MCF 10A (cell line): ENCODE data around the gene APBA2. TPM values are rescaled to one million over a fixed set of nuclear protein-coding genes. Genes with fewer than 3 reads are reported as not detected.

ENCODE experiments used
- BruUV-seq: library from RNA; stranded (reverse); fragments of 400-500 nt; replicated peaks from 2 replicates; lab custom pipeline; 2021; lab: Mats Ljungman, UMichigan
- CTCF ChIA-PET: fragments of 300-600 bp; sonication (Branson Sonifier 250); formaldehyde crosslinking; extraction: SDS; loops from one replicate; lab custom pipeline; 2021; ENCODE audit warnings: antibody characterized with exemption, inconsistent platforms; lab: Yijun Ruan, JAX
- POLR2A ChIA-PET: fragments of 300-600, 350-650 bp; sonication (Branson Sonifier 250); formaldehyde crosslinking; extraction: SDS; loops from one replicate; lab custom pipeline; 2020; ENCODE audit warnings: antibody characterized with exemption, inconsistent platforms; lab: Yijun Ruan, JAX
- DNase-seq: peaks from one replicate; pipeline ENCODE4 v3.0.0-alpha.2; 2018; ENCODE audit not compliant: unreplicated experiment
- H3K27ac Mint-ChIP-seq: one replicate; pipeline ENCODE4 v1.8.0; 2022; ENCODE audit warnings: mild to moderate bottlenecking, low read depth, mixed read lengths; ENCODE audit not compliant: unreplicated experiment
- H3K27me3 Mint-ChIP-seq: one replicate; pipeline ENCODE4 v1.8.0; 2022; ENCODE audit warnings: mixed read lengths; ENCODE audit not compliant: insufficient read depth, unreplicated experiment
- H3K36me3 Mint-ChIP-seq: one replicate; pipeline ENCODE4 v1.8.0; 2022; ENCODE audit warnings: mild to moderate bottlenecking, moderate library complexity, mixed read lengths; ENCODE audit not compliant: insufficient read depth, unreplicated experiment
- H3K4me1 Mint-ChIP-seq: one replicate; pipeline ENCODE4 v1.8.0; 2022; ENCODE audit warnings: mixed read lengths; ENCODE audit not compliant: insufficient read depth, unreplicated experiment
- H3K4me3 Mint-ChIP-seq: one replicate; pipeline ENCODE4 v1.8.0; 2022; ENCODE audit warnings: mild to moderate bottlenecking, moderate library complexity, mixed read lengths; ENCODE audit not compliant: unreplicated experiment
- H3K9me3 Mint-ChIP-seq: one replicate; pipeline ENCODE4 v1.8.0; 2022; ENCODE audit warnings: mixed read lengths; ENCODE audit not compliant: unreplicated experiment
- intact Hi-C: fragments of 100-400 bp; cut with micrococcal nuclease; formaldehyde crosslinking; loops from 2 replicates; pipeline ENCODE4 v1.14.1; 2022
- total RNA-seq: library from RNA; stranded (reverse); gene quantifications from 2 replicates; pipeline ENCODE4 v1.2.3, GENCODE V29; 2022
- TF ChIP-seq, protein P1 (sequence below): fragments of 200-600 bp; IDR thresholded peaks from one replicate; pipeline ENCODE4 v1.8.0; 2022; ENCODE audit warnings: antibody characterized with exemption, mild to moderate bottlenecking; ENCODE audit not compliant: unreplicated experiment

The APBA2 gene
- total RNA-seq, 1 experiment from 2014 or later = not detected

DNA sequence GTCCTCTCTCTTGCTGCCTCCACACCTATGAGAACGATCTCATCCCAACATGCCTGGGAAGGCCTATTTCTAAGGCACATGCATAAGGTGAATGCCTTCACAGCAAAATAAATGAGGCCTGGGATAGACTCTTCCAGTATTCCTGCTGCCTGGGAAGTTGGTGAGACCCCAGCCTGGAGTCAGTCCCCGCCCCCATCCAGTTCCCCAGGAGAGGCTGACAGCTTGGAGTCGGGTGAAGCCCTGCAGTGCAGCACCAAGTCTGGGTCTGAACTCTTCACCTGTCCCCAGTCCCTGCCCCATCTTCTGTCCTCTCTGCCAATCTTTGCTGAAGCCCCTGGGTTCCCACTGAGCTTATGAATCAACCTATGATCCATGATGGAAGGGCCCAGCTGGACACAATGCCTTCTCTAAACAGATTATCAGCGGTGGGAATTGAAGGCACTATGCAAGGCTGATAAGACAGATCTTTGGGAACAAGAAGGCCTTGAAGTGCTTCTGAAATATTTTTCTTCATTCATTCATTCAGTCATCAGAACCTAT lies 10.2 kb upstream of the APBA2 start:
- no peak overlapping the region for H3K27ac Mint-ChIP-seq
- H3K4me3 Mint-ChIP-seq = no peak overlapping the region
- H3K27me3 Mint-ChIP-seq = no peaks in the 10 kb centered on the region
- H3K4me1 Mint-ChIP-seq = no peaks in the 10 kb centered on the region
- DNase-seq = no peak
- intact Hi-C loops = no loop called here
- CTCF ChIA-PET = no interaction called here
- POLR2A ChIA-PET = no interaction called here
- TF ChIP-seq, protein P1, sequence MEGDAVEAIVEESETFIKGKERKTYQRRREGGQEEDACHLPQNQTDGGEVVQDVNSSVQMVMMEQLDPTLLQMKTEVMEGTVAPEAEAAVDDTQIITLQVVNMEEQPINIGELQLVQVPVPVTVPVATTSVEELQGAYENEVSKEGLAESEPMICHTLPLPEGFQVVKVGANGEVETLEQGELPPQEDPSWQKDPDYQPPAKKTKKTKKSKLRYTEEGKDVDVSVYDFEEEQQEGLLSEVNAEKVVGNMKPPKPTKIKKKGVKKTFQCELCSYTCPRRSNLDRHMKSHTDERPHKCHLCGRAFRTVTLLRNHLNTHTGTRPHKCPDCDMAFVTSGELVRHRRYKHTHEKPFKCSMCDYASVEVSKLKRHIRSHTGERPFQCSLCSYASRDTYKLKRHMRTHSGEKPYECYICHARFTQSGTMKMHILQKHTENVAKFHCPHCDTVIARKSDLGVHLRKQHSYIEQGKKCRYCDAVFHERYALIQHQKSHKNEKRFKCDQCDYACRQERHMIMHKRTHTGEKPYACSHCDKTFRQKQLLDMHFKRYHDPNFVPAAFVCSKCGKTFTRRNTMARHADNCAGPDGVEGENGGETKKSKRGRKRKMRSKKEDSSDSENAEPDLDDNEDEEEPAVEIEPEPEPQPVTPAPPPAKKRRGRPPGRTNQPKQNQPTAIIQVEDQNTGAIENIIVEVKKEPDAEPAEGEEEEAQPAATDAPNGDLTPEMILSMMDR = no peak
- H3K9me3 Mint-ChIP-seq = no peaks in the 10 kb centered on the region
- no TSS peak for BruUV-seq
- no peaks in the 10 kb centered on the region for H3K36me3 Mint-ChIP-seq

DNA sequence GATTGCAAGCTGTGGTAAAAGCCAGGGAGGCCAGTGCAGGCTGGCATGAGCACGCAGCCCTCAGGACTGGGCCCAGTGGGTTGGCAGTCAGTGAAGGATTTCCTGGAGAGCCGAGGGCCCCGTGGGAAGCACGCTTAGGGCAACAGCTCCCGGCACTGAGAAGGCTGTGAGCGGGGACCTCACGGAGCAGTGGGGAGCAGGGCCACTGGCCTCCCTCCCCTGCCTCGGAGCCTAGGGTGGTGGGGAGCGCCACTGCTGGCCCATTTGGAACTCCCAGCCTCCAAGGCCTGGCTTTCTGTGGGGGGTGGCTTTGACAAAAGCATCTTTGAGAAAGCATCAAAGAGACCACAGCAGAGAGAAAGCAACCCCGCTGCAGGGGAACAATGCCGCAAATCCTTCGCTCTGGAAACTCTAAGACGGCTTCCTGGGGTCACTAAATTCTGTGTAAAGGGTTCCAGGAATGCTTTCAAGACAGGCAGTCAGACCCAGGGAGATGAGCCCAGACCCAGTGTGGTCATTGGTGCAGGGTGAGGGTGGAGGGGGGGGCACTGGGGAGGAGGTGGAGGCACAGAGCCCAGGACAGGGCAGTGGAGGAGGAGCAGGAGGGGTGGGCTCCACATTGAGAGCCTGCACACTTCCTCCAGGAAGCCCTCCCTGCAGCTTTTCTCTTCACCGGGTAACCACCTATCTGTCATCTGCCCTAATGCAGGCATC lies 9.5 kb upstream of the APBA2 start:
- ChIA-PET CTCF (no interaction called here), POLR2A (no interaction called here)
- TF ChIP-seq, protein P1 = no peak
- no peaks in the 10 kb centered on the region for H3K9me3 Mint-ChIP-seq
- no peak overlapping the region for H3K4me3 Mint-ChIP-seq
- H3K4me1 Mint-ChIP-seq = no peaks in the 10 kb centered on the region
- H3K27me3 Mint-ChIP-seq = no peaks in the 10 kb centered on the region
- intact Hi-C loops = no loop called here
- H3K27ac Mint-ChIP-seq = no peak overlapping the region
- no peak for DNase-seq
- H3K36me3 Mint-ChIP-seq = no peaks in the 10 kb centered on the region
- no TSS peak for BruUV-seq

- H3K36me3 Mint-ChIP-seq = no peaks in the 10 kb centered on the region
- CTCF ChIA-PET = no interaction called here
- intact Hi-C loops = no loop called here
- BruUV-seq = no TSS peak
- POLR2A ChIA-PET = no interaction called here
- H3K27me3 Mint-ChIP-seq = no peaks in the 10 kb centered on the region
- no peaks in the 10 kb centered on the region for H3K4me1 Mint-ChIP-seq
- H3K4me3 Mint-ChIP-seq = no peak overlapping the region
- no peak overlapping the region for H3K27ac Mint-ChIP-seq
- no peaks in the 10 kb centered on the region for H3K9me3 Mint-ChIP-seq
- DNase-seq = no peak
- TF ChIP-seq, protein P1 = no peak
Measured at GRCh38 chr15:28876845-28877185, 9.0 kb upstream of the APBA2 start.

DNA sequence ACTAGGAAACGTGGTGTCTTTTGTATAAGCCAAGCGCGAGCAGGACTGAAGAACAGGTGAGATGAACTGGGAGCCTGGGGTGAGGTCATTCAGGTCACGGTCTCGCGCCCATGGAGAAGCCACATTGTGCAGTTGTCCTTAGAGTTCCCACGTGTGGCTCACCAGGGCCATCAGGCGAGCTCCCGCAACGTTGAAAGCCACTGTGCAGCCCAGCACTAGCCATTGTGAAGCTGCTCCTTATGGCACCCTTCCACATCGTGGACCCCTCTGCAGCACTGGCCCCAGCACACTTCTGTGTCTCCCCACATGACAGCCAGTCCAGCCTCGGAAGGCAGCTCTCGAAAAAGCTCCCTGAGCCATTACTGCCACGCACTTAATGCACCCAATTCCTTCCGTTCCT lies 7.6 kb upstream of the APBA2 start:
- ChIA-PET CTCF (interaction anchor here (0.6 to 1.0 kb wide), 2 partner anchors 16 to 1197 kb away, joined by 4 read pairs; no protein-coding TSS in a partner anchor), POLR2A (no interaction called here)
- H3K9me3 Mint-ChIP-seq = no peaks in the 10 kb centered on the region
- H3K4me3 Mint-ChIP-seq = no peak overlapping the region
- no peaks in the 10 kb centered on the region for H3K27me3 Mint-ChIP-seq
- no peak overlapping the region for H3K27ac Mint-ChIP-seq
- intact Hi-C loops = no loop called here
- DNase-seq = no peak
- BruUV-seq = no TSS peak
- H3K36me3 Mint-ChIP-seq = no peaks in the 10 kb centered on the region
- no peaks in the 10 kb centered on the region for H3K4me1 Mint-ChIP-seq
- TF ChIP-seq, protein P1 = no peak
